ENCODE measurements around the gene DNAI1.

- TF ChIP-seq POLR2A (IDR thresholded peaks at IDR 0.05), result no peak
- no peak for TF ChIP-seq CTCF (IDR thresholded peaks at IDR 0.05)
Measured at GRCh38 chr9:34456151-34456550, 2.5 kb upstream of the DNAI1 start.
